Panc1 (cell line): Measurements from ENCODE around the gene NARS2. TPM values are rescaled to one million over a fixed set of nuclear protein-coding genes. Genes with fewer than 3 reads are reported as not detected.

Experiments
- ATAC-seq: fragments of 200-7000 bp; cut with Tn5 transposase; 2 replicates; pipeline ENCODE4 v1.9.1; 2020; ENCODE audit warnings: mild to moderate bottlenecking, moderate library complexity
- BruUV-seq: library from RNA; stranded (reverse); fragments of 400-500 nt; replicated peaks from 2 replicates; lab custom pipeline; 2021; lab: Mats Ljungman, UMichigan
- CTCF ChIA-PET: fragments of 300-600 bp; sonication (Branson Sonifier 250); formaldehyde crosslinking; loops from one replicate; lab custom pipeline; 2022; ENCODE audit warnings: antibody characterized with exemption; lab: Charles Lee
- POLR2A ChIA-PET: fragments of 300-600 bp; sonication (Branson Sonifier 250); formaldehyde crosslinking; loops from one replicate; lab custom pipeline; 2022; ENCODE audit warnings: antibody characterized with exemption; lab: Charles Lee
- DNase-seq: peaks from one replicate; pipeline ENCODE4 v3.0.0-alpha.2; 2010; ENCODE audit warnings: low read depth, low spot score
- H3K27ac ChIP-seq: 2 replicates; pipeline ENCODE4 v1.5.1; 2011; ENCODE audit warnings: mild to moderate bottlenecking, low read length, inconsistent platforms
- H3K27me3 ChIP-seq: fragments of 200-500 bp; sonication (Bioruptor generic); 2 replicates; pipeline ENCODE4 v1.6.0; 2014; ENCODE audit warnings: low read length, inconsistent platforms; ENCODE audit not compliant: control insufficient read depth, insufficient read depth
- H3K36me3 ChIP-seq: fragments of 200-500 bp; sonication (Bioruptor generic); 2 replicates; pipeline ENCODE4 v1.5.1; 2014; ENCODE audit warnings: inconsistent platforms, mild to moderate bottlenecking, low read length, moderate library complexity; ENCODE audit not compliant: control insufficient read depth, insufficient read depth
- H3K4me1 ChIP-seq: 2 replicates; pipeline ENCODE4 v1.5.1; 2011; ENCODE audit warnings: inconsistent platforms, mild to moderate bottlenecking, low read length, moderate library complexity; ENCODE audit not compliant: control insufficient read depth, insufficient read depth
- H3K4me3 ChIP-seq, 2 experiments: 2 replicates each; pipeline ENCODE4 v1.5.1; 2011 to 2012; ENCODE audit warnings: low read depth in 2 of 2, low read length in 2 of 2, mild to moderate bottlenecking in 2 of 2, inconsistent platforms in 1 of 2, moderate library complexity in 1 of 2
- H3K9me3 ChIP-seq: fragments of 200-500 bp; sonication (Bioruptor generic); 2 replicates; pipeline ENCODE4 v1.5.1; 2014; ENCODE audit warnings: low read depth, mild to moderate bottlenecking, inconsistent platforms, low read length, moderate library complexity; ENCODE audit not compliant: control insufficient read depth, insufficient read depth
- CTCF ChIP-seq: fragments of 450-650 bp; IDR thresholded peaks from 2 replicates; pipeline ENCODE4 v1.5.1; 2017; ENCODE audit warnings: mild to moderate bottlenecking
- POLR2AphosphoS5 ChIP-seq: IDR thresholded peaks from 2 replicates; pipeline ENCODE4 v1.6.1; 2012; ENCODE audit warnings: mild to moderate bottlenecking, low read depth, low read length, moderate library complexity
- REST ChIP-seq, 2 experiments: IDR thresholded peaks; 2 replicates each; pipeline ENCODE4 v1.6.1; 2011 to 2012; ENCODE audit warnings: low read depth in 2 of 2, control low read depth in 1 of 2, low read length in 1 of 2, mild to moderate bottlenecking in 1 of 2, moderate library complexity in 1 of 2; ENCODE audit not compliant: insufficient read depth in 1 of 2
- SIN3A ChIP-seq: IDR thresholded peaks from 2 replicates; pipeline ENCODE4 v1.6.1; 2012; ENCODE audit warnings: low read depth, mild to moderate bottlenecking, low read length, moderate library complexity, borderline replicate concordance; ENCODE audit not compliant: insufficient read depth
- TCF7L2 ChIP-seq: IDR thresholded peaks from 2 replicates; pipeline ENCODE4 v1.6.1; 2011; ENCODE audit warnings: mild to moderate bottlenecking, low read depth, low read length, inconsistent platforms
- in situ Hi-C: cut with HindIII; loops from 2 replicates; pipeline ENCODE4 v1.10.0; 2016; ENCODE audit warnings: low sequenced_read_pairs, low pct_unique_long_range_greater_than_20kb
- intact Hi-C: fragments of 100-400 bp; cut with micrococcal nuclease; formaldehyde crosslinking; loops from one replicate; pipeline ENCODE4 v1.10.0; 2022; ENCODE audit not compliant: unreplicated experiment
- total RNA-seq: library from RNA; stranded (reverse); gene quantifications from one replicate; pipeline ENCODE4 v1.2.1, GENCODE V29; 2021; ENCODE audit not compliant: unreplicated experiment

The NARS2 gene
- total RNA-seq, 1 experiment from 2014 or later, result 29.8 TPM

GRCh38 chr11:78408619-78409018 is 166.0 kb downstream of the NARS2 start:
- BruUV-seq, result no TSS peak
- ATAC-seq (no peak), DNase-seq (no peak)
- intact Hi-C loops, result no loop called here
- Histone ChIP-seq H3K4me3 (no peak overlapping the region), H3K27ac (no peak overlapping the region), H3K4me1 (no peaks in the 10 kb centered on the region), H3K9me3 (peaks cover 13% of the 10 kb centered on the region; the same call in 1 of the 2 replicates), H3K36me3 (no peaks in the 10 kb centered on the region), H3K27me3 (no peaks in the 10 kb centered on the region)
- in situ Hi-C loops, result no loop called here
- POLR2A ChIA-PET, result no interaction called here
- no peak for TF ChIP-seq SIN3A
- CTCF ChIA-PET, result no interaction called here

GRCh38 chr11:78406568-78407196 is 168.0 kb downstream of the NARS2 start:
- DNase-seq, result no peak
- H3K4me3 ChIP-seq, result no peak overlapping the region
- no TSS peak for BruUV-seq
- in situ Hi-C loops, result no loop called here
- H3K27ac ChIP-seq, result no peak overlapping the region
- H3K4me1 ChIP-seq, result no peaks in the 10 kb centered on the region
- intact Hi-C loops, result no loop called here
- ATAC-seq, result no peak
- no peaks in the 10 kb centered on the region for H3K36me3 ChIP-seq
- peaks cover 13% of the 10 kb centered on the region; the same call in 1 of the 2 replicates for H3K9me3 ChIP-seq
- TF ChIP-seq CTCF (no peak), TCF7L2 (no peak), SIN3A (no peak), POLR2AphosphoS5 (no peak), REST (IDR thresholded peaks at IDR 0.05; ENCODE audit: insufficient read depth in 1 of 2, low read depth in 2 of 2, low read length in 1 of 2) (no peak)
- H3K27me3 ChIP-seq, result no peaks in the 10 kb centered on the region
- ChIA-PET POLR2A (no interaction called here), CTCF (interaction anchor here (1.0 kb wide), 1 partner anchor 9 kb away, joined by 3 read pairs; no protein-coding TSS in a partner anchor)

GRCh38 chr11:78405805-78406204 is 168.9 kb downstream of the NARS2 start:
- ATAC-seq, result no peak
- no peaks in the 10 kb centered on the region for H3K36me3 ChIP-seq
- peaks cover 12% of the 10 kb centered on the region; the same call in 1 of the 2 replicates for H3K9me3 ChIP-seq
- no peak overlapping the region for H3K4me3 ChIP-seq
- in situ Hi-C loops (no loop called here), intact Hi-C loops (no loop called here)
- H3K4me1 ChIP-seq, result no peaks in the 10 kb centered on the region
- no peak overlapping the region for H3K27ac ChIP-seq
- no TSS peak for BruUV-seq
- ChIA-PET POLR2A (no interaction called here), CTCF (no interaction called here)
- no peak for DNase-seq
- no peaks in the 10 kb centered on the region for H3K27me3 ChIP-seq
- no peak for TF ChIP-seq TCF7L2
- no peak for TF ChIP-seq REST (IDR thresholded peaks at IDR 0.05; ENCODE audit: insufficient read depth in 1 of 2, low read depth in 2 of 2, low read length in 1 of 2)
- TF ChIP-seq SIN3A, result no peak
- TF ChIP-seq POLR2AphosphoS5, result no peak
- no peak for TF ChIP-seq CTCF
